Left kidney (tissue), 8 donors: ENCODE data around the gene CHTF18. TPM values are rescaled to one million over a fixed set of nuclear protein-coding genes. Genes with fewer than 3 reads are reported as not detected.
"Not testable (repeated sequence)": the region's sequence is repeated elsewhere in the genome, so short reads cannot be mapped to it uniquely, and the experiment has no call there.

Source experiments
- DNase-seq: peaks from one replicate; pipeline ENCODE4 v3.0.0-alpha.2; 2013
- long read RNA-seq, 8 donors: transcript quantifications; one replicate each; lab custom pipeline, GENCODE V29; 2026
- polyA plus RNA-seq: library from polyadenylated mRNA; unstranded; fragments of 120-200 nt; gene quantifications from one replicate; pipeline ENCODE4 v1.2.1, GENCODE V29; 2013; ENCODE audit not compliant: insufficient read length

Gene CHTF18
- polyA plus RNA-seq = 22.9 TPM
- long read RNA-seq, donor 1, partial matches to known transcripts = 0 of 11 reads
- long read RNA-seq, donor 1, other reads (novel, unspliced or antisense) = 10 of 11 reads
- long read RNA-seq, donor 2 = 0 reads
- long read RNA-seq, donor 3, partial matches to known transcripts = 0 of 7 reads
- long read RNA-seq, donor 3, other reads (novel, unspliced or antisense) = 7 of 7 reads
- long read RNA-seq, donor 4, partial matches to known transcripts = 0 of 1 reads
- long read RNA-seq, donor 4, other reads (novel, unspliced or antisense) = 0 of 1 reads
- long read RNA-seq, donor 5, partial matches to known transcripts = 0 of 4 reads
- long read RNA-seq, donor 5, other reads (novel, unspliced or antisense) = 0 of 4 reads
- long read RNA-seq, donor 6, partial matches to known transcripts = 0 of 3 reads
- long read RNA-seq, donor 6, other reads (novel, unspliced or antisense) = 0 of 3 reads
- long read RNA-seq, donor 7, partial matches to known transcripts = 0 of 2 reads
- long read RNA-seq, donor 7, other reads (novel, unspliced or antisense) = 0 of 2 reads
- long read RNA-seq, donor 8 = 0 reads

DNA sequence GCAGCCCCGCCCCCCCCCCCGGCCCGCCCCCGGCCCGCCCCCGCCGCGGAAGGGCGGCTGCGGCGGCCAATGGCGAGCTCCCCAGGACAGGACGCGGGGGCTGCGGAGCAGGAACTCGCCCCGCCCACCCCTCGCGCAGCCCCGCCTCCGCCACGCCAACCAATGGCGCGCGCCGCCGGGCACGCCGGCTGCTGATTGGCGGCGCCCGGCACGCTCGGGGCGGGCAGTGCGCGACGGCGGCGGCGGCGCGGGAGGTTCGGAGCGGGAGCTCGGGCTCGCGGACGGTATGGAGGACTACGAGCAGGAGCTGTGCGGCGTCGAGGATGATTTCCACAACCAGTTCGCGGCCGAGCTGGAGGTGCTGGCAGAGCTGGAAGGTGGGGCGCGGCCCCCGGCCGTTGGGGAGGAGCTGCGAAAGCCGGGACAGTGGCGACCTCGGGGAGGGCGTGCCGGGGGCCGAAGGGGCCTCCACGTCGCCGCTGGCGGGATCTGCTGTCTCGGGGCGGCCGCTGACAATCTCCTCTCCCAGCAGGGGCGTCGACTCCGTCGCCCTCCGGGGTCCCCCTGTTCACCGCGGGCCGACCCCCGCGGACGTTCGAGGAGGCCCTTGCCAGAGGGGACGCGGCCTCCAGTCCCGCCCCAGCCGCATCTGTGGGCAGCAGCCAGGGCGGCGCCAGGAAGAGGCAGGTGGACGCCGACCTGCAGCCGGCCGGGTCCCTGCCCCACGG is at the start of gene CHTF18:
Gene CHTF18 (plus strand): TSS at position 222 of the 728 bp plus-strand sequence. CDS start 65 bp downstream, at position 287.
- peak; percentile 93 for DNase-seq

DNA sequence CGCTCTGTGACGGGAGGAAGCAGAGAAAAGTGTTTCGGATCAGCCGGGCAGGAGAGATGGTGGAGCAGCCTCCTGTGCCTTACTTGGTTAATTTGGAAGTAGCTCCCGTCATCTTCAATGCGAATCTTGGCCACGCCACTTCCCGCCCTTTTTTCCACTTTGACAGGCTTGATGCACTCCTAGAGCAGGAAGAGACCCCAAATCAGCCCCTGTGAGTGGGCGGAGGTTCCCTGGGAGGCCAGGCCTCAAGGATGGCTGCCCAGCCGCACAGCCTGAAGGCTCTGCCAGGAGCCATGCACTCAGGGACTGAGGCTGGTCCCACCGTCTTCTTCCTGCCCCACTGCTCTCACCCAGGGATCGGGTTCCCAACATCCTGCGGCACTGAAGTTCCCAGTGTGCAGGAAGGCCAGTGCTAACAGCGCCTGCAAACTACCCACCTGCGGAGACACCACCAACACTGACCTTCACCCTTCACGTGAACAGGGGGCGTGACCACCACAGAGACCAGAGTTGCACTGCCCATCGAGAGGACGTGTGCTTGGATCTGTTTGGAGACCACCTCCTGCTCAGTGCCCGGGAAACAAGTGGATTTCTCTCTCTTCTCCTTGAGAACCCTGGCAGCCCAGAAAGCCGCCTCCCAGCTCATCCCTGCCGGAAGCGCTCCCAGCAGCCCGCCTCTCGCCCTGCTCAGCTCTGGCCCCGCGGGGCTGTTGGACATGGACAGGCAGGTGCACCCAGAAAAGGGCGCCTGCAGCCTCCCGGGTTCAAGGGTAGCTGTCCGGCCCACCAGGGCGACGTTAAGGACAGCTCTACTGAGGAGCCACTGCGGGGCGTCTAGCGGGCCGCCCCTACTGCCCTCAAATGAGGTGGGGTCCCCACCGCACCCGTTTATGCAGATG is 48.6 kb upstream of the CHTF18 start:
- DNase-seq = no peak

DNA sequence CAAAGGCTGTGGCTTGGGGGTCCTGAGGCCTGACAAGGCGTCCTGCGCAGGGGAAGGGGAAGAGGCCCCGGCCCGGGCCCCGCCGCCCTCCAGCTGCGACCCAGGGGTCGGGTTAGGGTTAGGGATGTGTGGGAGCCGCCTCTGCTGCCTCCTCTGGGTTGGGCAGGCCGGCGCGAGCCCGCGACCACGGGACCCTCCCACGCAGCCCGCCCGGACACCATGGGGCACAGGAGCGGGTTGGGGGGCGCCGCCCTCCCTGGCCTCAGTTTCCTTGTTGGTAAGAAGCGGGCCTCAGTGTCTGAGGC is 48.0 kb upstream of the CHTF18 start:
- DNase-seq = no peak

DNA sequence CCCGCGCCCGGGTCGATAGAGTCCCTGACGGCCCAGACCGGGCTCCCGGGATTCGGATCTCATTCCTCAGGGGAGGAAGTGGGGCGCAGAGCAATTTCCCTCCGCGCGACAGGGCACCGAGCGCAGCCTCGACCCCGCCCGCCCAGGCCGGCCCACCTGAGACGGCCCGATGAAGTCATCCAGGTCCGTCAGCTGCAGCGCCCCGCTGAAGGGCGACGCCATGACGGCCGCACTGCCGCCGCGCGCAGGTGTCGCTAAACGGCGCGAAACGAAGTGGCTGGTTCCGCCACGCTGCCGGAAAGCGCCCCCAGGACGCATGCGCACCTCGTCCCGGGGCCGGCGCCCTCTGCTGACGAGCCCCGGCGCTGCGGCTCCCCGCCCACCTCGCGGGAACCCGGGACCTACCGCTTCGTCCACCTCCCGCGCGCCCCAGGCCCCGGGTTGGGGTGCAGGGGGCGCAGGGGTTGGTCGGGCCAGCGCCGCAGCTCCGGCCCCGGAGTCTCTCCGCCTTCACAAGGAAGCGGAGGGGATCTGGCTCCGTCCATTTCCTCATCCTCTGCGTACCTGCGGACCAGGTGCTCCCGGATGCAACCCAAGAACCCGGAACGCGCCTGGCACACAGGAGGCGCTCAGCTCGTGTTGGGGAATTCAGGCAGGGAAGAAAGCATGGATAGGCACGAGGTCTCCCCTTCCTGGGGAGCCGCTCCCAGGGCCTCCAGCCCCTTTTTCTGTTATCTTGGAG is 47.5 kb upstream of the CHTF18 start, which contains the start of gene CIAO3:
Gene CIAO3 (minus strand): TSS at position 234 of the 742 bp plus-strand sequence. CDS start 12 bp downstream, at position 222.
- peak; percentile 84 for DNase-seq

DNA sequence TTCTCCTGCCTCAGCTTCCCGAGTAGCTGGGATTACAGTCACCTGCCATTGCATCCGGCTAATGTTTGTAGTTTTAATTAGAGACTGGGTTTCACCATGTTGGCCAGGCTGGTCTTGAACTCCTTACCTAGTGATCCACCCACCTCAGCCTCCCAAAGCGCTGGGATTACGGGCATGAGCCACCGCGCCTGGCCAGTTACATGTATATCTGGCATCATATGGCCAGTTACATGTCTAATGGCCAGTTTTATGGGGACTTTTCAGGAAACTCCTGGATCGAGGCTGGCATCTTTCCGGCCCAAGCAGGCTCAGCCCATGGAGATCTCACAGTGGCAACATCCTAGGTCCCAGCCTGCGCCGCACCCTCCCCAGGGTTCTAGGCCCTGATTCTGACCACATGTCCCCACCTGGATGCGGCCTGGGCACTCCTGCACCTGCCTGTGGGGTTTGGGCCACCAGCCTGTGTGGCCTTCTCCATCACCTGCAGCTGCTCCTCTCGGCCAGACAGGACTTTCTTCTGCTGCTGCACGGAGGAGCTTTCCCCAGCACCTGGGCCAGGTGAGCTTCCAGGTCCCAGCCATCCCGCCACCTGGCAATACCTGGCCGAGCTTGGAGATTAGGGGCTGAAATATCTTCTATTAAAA is 46.3 kb upstream of the CHTF18 start:
- no peak for DNase-seq

DNA sequence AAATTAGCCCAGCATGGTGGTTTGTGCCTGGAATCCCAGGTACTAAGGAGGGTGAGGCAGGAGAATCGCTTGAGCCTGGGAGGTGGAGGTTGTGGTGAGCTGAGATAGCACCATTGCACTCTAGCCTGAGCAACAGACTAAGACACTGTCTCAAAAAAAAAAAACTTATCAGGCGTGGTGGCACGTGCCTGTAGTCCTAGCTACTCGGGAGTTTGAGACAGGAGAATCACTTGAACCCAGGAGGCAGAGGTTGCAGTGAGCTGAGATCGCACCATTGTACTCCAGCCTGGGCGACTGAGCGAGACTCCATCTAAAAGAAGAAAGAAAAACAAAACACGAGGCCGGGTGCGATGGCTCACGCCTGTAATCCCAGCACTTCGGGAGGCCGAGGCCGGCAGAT is 45.5 kb upstream of the CHTF18 start:
- DNase-seq = not testable (repeated sequence)

DNA sequence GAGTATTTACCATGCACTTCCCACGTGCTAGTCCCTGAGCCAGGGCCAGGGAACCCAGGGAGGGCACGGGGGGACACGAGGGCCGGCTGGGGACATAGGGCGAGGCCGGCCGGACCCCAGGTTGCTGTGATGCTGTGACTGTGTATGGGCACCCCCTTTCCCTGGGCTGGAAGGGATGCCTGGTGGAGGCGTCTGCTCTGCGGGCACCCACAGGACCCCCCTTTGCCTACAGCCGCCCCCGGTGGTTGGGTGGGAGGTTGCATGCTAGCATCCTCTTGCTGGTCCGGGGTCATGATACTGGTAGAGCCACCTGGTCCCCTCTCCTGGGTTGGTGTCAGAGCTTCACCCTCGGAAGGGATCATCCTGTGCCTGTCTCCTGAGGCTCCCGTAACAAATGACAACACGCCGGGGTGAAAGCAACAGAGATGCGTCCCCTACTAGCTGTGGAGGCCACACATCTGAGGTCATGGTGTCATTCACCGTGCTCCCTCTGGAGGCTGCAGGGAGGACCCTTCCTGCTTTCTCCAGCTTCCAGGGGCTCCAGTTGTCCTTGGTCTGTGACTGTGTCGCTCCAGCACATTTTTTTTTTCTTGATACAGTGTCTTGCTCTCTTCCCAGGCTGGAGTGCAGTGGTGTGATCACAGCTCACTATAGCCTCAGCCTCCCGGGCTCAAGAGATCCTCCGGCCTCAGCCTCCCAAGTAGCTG is 44.5 kb upstream of the CHTF18 start:
- DNase-seq = no peak

DNA sequence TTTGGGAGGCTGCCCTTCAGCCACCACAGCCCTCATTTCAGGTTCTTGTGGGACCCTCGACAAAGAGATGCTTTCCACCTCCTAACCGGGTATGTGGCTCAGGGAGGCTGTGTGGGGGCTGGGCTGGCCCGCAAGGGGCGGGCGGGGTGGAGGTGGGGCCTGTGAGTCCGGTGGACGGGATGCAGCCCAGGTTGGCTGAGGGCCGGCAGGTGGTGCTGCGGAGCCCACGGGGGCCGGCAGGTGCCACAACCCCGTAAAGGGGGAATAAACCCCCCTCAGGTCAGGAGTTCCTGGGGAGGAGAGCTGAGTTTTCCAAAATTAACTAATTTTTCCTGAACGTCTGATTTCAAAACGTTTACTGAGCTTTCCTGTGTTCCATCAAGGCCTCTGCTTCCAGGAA is 42.7 kb upstream of the CHTF18 start:
- DNase-seq = no peak

DNA sequence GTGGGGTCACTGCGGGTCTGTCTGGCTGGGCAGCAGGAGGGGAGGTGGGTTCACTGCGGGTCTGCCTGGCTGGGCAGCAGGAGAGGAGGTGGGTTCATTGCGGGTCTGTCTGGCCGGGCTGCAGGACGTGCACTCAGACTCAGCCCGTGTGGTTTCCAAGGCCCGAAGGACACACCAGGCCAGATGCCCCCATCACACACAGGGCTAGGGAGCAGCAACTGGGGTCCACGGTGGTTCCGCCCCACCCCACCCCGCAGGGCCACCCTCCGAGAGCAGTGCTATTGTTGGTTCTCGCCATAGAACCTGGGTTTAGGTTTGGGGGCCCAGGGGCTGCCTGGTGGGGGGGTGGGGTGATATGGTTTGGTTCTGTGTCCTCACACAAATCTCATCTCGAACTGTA is 41.8 kb upstream of the CHTF18 start:
- no peak for DNase-seq

DNA sequence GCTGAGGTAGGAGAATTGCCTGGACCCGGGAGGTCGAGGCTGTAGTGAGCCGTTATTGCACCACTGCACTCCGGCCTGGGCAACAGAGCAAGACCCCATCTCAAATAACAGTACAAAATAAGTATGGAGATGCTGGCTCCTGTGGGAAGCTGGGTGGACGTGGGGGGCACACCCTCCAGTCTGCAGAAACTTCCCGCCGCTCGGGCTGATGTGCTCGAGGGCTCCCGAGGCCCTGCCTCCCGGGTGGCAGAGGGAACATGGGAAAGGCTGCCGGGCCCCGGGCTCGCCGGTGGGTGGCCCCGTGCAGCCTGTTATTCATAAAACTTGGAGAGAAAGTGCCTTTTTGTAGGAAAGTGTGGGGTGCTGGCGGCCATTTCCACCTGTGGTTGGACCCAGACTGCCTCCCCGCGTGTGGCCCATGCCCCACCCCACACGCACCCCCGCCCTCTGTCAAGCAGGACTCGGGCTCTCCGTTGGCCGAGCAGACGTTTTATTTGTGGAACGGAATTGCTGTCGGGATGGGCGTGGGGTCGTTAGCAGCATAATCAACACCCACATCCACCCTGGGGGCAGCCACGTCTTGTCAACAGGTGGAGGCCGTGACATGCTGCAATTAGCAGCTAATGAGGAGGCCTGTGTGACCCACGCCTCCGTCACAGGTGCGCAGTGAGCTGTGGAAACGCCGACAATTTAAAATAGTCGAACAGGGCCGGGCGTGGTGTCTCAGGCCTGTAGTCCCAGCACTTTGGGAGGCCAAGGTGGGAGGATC is 40.3 kb upstream of the CHTF18 start:
- no peak for DNase-seq

DNA sequence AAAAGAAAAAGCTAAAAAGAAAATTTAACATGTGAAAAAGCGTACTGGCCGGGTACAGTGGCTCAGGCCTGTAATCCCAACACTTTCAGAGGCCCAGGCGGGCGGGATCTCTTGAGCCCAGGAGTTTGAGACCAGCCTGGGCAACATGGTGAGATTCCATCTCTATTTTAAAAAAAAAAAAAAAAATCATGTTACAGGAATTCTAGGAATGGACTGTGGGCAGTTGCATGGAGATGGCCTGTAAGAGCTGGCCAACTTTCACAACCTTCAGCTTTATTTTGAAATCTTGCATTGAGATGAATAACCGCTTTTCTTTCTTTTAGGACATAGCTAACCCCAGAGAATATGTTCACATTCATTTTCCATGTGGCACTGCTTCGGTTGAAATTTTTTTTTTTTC is 39.4 kb upstream of the CHTF18 start:
- DNase-seq = no peak

DNA sequence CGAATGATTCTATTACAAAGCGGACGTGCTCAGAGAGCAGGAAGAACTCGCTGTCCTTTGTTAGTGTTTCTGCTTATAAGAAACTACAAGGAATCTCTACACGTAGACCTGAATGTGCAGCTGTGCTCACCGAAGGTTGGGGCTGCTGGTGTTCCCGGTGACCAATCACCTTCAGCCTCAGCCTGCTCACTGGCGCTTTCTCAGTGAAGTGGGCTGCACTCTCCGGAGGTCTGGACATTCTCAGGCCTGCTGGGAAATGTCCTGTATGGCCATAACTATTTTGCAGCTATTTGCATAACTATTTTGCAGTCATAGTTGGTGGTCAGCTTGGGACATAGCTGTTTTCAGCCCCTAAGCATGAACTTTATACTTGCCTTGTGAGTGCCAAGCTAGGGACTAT is 37.9 kb upstream of the CHTF18 start:
- no peak for DNase-seq

DNA sequence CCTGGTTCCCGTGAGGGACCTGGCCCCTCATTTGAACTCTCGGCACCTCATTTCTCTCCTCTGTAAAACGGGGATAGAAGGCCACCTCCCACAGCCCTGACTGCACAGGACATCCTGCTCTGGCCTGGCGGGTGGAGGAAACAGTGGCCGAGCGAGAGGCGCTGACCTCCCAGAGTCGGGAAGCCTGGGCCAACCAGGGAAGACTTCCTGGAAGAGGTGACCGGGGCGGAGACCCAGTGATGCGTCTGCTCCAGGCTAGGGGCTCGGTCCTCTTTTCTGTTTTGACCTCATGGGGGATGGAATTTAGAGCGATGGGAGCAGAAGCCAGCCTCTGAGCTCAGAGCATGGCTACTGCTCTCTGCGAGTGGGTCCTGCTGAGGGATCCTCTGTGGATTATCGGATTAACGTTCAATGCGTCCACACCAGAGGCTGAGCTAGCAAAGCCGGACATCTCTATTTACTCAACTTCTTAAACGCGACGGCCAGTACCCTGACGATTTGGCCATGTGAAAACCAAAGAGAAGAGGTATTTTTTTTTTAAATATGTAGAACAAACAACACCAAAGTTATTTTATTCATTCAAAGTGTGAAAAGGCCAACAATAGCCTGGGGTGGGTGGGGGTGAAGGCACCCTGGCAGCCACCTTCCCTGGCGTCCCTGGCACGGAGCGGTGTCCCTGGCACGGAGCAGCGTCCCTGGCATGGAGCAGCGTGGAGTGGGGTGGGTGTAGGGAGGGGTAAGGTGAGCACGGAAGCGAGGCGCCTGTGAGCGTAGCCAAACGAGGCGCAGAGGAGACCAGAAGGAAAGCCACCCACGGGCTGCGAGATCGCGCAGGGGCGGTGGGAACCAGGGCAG is 37.0 kb upstream of the CHTF18 start:
- no peak for DNase-seq

DNA sequence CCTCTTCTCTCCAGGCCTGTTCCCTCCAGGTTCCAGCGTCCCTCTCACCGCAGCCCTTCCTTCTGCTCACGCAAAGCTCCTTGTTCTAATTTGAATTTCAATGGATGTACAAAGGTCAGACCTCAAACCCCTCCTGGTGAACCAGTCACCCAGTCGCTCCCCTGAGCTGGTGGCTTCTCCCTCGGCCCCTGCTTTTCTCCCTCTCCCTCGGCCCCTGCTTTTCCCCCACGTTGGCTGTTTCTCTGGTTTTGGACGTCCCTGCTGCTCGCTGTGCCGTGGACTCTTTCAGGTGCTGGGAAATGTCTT is 36.5 kb upstream of the CHTF18 start:
- DNase-seq = no peak

DNA sequence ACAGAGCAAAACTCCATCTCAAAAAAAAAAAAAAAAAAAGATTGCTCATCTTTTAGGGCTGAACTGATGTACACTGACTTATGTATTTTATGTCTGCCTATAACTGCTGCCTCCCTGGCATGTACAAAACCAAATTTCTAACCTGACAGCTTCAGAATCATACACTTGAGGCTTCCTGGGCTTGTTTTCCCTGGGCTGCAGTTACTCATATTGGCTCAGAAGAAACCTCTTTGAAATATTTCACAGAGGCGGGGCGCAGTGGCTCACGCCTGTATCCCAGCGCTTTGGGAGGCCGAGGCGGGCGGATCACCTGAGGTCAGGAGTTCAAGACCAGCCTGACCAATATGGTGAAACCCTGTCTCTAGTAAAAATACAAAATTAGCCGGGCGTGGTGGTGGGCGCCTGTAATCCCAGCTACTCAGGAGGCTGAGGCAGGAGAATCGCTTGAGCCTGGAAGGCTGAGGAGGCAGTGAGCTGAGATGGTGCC is 34.3 kb upstream of the CHTF18 start:
- not testable (repeated sequence) for DNase-seq

DNA sequence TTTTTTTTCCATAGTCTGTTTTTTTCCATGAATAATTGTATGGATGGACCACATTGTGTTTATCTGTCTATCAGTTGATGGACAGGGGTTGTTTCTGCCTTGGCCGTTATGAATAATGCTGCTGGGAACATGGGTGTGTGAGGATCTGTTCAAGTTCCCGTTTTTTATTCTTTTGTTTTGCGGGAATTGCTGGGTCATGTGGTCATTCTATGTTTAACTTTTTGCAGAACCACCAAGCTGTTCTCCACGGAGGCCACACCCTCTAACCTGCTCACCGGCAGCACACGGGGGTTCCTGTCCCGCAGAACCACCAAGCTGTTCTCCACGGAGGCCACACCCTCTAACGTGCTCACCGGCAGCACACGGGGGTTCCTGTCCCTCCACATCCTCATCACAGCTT is 33.8 kb upstream of the CHTF18 start:
- no peak for DNase-seq

DNA sequence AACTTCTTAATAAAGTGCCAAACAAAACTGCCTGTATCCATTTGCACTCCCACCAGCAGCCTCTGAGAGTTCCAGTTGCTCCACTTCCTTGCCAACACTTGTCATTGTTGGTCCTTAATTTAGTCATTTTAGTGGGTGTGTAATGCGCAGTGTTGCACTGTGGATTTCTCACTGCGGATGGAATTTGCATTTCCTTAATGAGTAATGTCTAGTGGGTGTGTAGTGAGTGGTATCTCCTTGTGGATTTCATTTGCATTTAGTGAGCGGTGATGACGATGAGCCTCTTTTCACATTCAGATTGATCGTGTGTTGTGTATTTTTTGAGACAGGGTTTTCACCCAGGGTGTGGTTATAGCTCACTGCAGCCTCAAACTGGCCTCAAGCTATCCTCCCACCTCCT is 32.0 kb upstream of the CHTF18 start:
- no peak for DNase-seq

DNA sequence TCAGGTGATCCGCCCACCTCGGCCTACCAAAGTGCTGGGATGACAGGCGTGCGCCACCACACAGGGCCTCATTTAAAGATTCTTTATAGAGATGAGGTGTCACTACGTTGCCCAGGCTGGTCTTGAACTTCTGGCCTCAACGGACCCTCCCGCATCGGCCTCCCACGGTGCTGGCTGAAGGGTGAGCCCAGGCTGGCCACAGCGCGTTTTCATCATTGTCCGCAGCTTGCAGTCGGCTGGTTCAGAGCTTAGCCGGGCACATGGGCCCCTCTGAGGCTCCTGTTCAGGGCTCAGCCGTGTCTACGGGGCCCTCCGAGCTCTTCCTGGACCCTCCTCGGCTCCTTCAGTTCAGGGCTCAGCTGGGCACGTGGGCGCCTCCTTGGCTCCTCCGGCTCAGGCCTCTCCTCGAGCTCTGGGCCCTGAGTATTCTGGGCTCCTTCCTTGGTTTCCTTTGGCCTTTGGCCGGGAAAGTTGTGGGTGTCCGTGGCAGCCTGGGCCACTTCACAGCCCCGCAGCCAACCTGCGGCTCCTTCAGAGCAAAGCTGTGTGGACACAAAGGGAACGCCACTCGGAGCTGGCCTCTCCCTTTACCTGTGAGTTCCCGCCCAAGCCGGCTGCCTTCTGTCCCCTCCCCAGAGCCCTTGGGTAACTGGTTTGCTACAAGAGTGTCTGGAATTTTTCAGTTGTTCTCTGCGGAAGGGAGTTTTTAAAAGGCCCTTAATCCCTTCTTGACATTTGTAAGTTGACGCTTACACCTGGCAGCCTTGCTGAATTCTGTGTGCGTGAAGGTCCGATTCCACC is 29.1 kb upstream of the CHTF18 start:
- DNase-seq = no peak
